ENCODE data around the gene GRID1.

DNA sequence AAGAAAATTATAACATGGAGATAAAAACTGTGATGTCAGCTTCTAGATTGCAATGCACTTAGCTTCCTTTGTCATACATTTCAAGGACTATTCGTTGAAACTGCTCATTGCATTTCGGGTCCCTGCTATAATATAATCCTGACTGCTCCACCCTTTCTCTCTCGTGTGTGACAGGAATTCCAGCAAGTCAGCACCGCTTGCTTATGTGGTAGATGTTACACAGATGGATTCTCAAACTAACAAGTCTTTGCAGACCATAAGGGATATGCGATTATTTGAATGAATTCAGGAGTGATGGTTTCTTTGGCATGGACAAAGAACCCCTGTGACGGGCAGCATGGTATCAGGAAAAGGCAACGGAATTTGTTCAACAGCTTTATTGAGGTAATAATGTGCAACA is 184.0 kb downstream of the GRID1 start:
- TF ChIP-seq POLR2A (IDR thresholded peaks at IDR 0.05; ENCODE audit: low read depth, low read length), result no peak
- no peak for TF ChIP-seq TAF1 (IDR thresholded peaks at IDR 0.05; ENCODE audit: low read depth, low read length)
- no peak for TF ChIP-seq POLR2AphosphoS5 (IDR thresholded peaks at IDR 0.05; ENCODE audit: low read depth, low read length)
- TF ChIP-seq SPI1 (IDR thresholded peaks at IDR 0.05; ENCODE audit: low read depth, low read length), result no peak
- no peak for TF ChIP-seq POU2F2 (IDR thresholded peaks at IDR 0.05; ENCODE audit: low read depth, low read length)
- TF ChIP-seq PAX5 (IDR thresholded peaks at IDR 0.05; ENCODE audit: insufficient read depth, low read length, severe bottlenecking), result no peak

Measured in GM12891 (cell line).